Transverse colon (tissue), 4 donors: ENCODE measurements around the gene DOCK9. TPM values are rescaled to one million over a fixed set of nuclear protein-coding genes. Genes with fewer than 3 reads are reported as not detected.

Source experiments
- DNase-seq: peaks from one replicate; pipeline ENCODE4 v3.0.0-alpha.2; 2019
- H3K27ac ChIP-seq, 4 donors: fragments of 200-600 bp; sonication (generic); 2 replicates each; pipeline ENCODE4 v1.5.1; 2016 to 2018; ENCODE audit warnings: inconsistent platforms in 4 of 4
- H3K27me3 ChIP-seq: fragments of 200-600 bp; sonication (generic); 2 replicates; pipeline ENCODE4 v1.5.1; 2017; ENCODE audit warnings: inconsistent platforms
- H3K36me3 ChIP-seq, 4 donors: fragments of 200-600 bp; sonication (generic); 2 replicates each; pipeline ENCODE4 v1.5.1; 2017 to 2019; ENCODE audit warnings: inconsistent platforms in 4 of 4
- H3K4me1 ChIP-seq, 4 donors: fragments of 200-600 bp; sonication (generic); 2 replicates each; pipeline ENCODE4 v1.5.1; 2017 to 2020; ENCODE audit warnings: inconsistent platforms in 4 of 4
- H3K4me3 ChIP-seq, 4 donors: fragments of 200-600 bp; sonication (generic); 1 replicate in 1 of 4; 2 replicates in 3 of 4; pipeline versions ENCODE4 v1.5.1 to v1.6.1; 2017 to 2019; ENCODE audit warnings: inconsistent platforms in 4 of 4
- H3K9me3 ChIP-seq, 2 donors: fragments of 200-600 bp; sonication (generic); 2 replicates each; pipeline ENCODE4 v1.5.1; 2017 to 2019; ENCODE audit warnings: inconsistent platforms in 2 of 2
- EP300 ChIP-seq: sonication (generic); formaldehyde crosslinking; IDR thresholded peaks from one replicate; pipeline ENCODE4 v1.6.1; 2017; ENCODE audit warnings: antibody characterized with exemption, low read depth
- POLR2A ChIP-seq: fragments of 450-650 bp; IDR thresholded peaks from one replicate; pipeline ENCODE4 v1.6.1; 2016; ENCODE audit warnings: antibody characterized with exemption, mild to moderate bottlenecking, moderate library complexity
- POLR2AphosphoS5 ChIP-seq, 3 donors: sonication (generic); formaldehyde crosslinking; IDR thresholded peaks; one replicate each; pipeline ENCODE4 v1.6.1; 2016; ENCODE audit warnings: antibody characterized with exemption in 3 of 3
- WGBS, 2 donors: methylation state at CpG; one replicate each; pipeline ENCODE4 v1.1.5; 2018; ENCODE audit warnings: low coverage in 1 of 2; 5-methylcytosine and 5-hydroxymethylcytosine counted together
- in situ Hi-C, 4 donors: fragments of 200-750 bp; cut with MboI; loops; one replicate each; pipeline versions ENCODE4 v1.15.0 to v1.15.1; 2017; ENCODE audit warnings: low sequenced_read_pairs in 3 of 4, low pct_ligation_motif_present in 1 of 4, low pct_unique_long_range_greater_than_20kb in 1 of 4
- intact Hi-C: fragments of 100-400 bp; cut with DNase I; formaldehyde crosslinking; loops from one replicate; pipeline ENCODE4 v1.15.1; 2023; ENCODE audit warnings: low total_unique reads
- total RNA-seq, 4 donors: library from RNA; depleted of rRNA; stranded (reverse); fragments of >200 nt; gene quantifications; one replicate each; pipeline ENCODE4 v1.1.0, GENCODE V29; 2016
- TF ChIP-seq, protein P1 (sequence below), 5 experiments: fragments of 200-600 bp in 3 of 5; fragments of 450-650 bp in 2 of 5; sonication (generic) in 3 of 5; IDR thresholded peaks; 1 replicate in 2 of 5; 2 replicates in 3 of 5; pipeline ENCODE4 v1.5.1; 2016 to 2017; ENCODE audit warnings: antibody characterized with exemption in 5 of 5, inconsistent platforms in 3 of 5, mild to moderate bottlenecking in 2 of 5, moderate library complexity in 1 of 5

The DOCK9 gene
- total RNA-seq, 4 donors from 2014 or later: 44.5 to 120 (median 71.4) TPM

DNA sequence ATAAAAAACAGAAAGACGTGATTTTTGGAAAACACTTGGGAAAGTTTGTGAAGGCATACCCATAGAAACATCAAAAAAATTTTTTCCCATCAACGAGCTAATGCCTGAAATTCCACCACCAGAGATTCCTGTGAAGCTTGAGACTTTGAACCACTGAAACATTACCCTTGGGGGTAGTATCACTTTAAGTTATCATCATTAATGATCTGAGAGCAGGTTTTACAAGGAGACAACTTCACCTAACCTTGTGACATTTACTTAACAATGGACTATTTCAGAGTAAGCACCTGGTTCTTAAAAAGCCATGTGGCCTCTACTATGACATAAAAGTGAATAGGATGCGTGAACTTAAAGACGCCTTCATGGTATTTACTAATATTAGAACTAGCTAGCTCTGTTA lies 51.9 kb downstream of the DOCK9 start:
- TF ChIP-seq POLR2A: no peak
- TF ChIP-seq, protein P1, sequence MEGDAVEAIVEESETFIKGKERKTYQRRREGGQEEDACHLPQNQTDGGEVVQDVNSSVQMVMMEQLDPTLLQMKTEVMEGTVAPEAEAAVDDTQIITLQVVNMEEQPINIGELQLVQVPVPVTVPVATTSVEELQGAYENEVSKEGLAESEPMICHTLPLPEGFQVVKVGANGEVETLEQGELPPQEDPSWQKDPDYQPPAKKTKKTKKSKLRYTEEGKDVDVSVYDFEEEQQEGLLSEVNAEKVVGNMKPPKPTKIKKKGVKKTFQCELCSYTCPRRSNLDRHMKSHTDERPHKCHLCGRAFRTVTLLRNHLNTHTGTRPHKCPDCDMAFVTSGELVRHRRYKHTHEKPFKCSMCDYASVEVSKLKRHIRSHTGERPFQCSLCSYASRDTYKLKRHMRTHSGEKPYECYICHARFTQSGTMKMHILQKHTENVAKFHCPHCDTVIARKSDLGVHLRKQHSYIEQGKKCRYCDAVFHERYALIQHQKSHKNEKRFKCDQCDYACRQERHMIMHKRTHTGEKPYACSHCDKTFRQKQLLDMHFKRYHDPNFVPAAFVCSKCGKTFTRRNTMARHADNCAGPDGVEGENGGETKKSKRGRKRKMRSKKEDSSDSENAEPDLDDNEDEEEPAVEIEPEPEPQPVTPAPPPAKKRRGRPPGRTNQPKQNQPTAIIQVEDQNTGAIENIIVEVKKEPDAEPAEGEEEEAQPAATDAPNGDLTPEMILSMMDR (IDR thresholded peaks at IDR 0.05): no peak
- no peak for TF ChIP-seq EP300
- no peak for TF ChIP-seq POLR2AphosphoS5 (IDR thresholded peaks at IDR 0.05)
- H3K27me3 ChIP-seq: no peaks in the 10 kb centered on the region
- H3K27ac ChIP-seq: no peak overlapping the region
- intact Hi-C loops (no loop called here), in situ Hi-C loops (no loop called here)
- no peak for DNase-seq
- H3K4me3 ChIP-seq: no peak overlapping the region
- no peaks in the 10 kb centered on the region for H3K4me1 ChIP-seq
- 79 to 81% methylated on average over 4 of the region's 4 CpGs for WGBS, 2 donors
- H3K9me3 ChIP-seq: no peaks in the 10 kb centered on the region
- peaks cover 0 to 1% (median 0%) of the 10 kb centered on the region in 4 donors for H3K36me3 ChIP-seq

DNA sequence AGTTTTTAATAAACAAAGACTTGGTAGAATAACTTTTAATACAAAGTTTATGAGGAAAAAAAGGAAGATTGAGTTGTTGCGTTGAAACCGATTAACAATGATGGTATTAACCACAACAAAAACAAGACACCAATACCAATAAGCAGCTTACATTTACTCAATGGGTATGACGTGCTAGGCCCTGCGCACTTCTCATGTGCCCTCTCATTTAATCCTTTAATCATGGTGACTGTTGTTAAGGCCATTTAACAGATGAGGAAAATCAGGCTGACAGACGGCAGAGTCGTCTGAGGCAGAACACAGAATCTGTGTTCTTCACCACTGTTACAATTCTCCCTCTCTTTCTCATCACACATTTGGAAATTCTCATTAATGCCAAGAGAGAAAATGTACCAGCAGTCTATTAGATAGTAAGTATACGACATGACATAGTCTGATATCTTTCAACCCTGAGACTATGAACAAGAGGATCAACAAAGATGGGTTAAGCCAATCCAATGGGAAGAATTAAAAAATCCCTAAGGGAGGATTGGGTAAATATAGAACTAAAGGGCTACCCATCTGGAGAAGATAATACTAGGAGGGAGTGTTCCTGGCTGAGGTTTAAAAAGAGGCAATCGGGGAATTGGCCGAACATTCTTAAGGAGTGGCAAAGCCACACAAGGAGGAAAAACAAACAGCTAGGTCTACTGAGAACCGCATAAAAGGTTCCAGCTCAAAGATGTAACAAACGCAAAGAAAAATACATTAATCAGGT lies 54.0 kb downstream of the DOCK9 start:
- in situ Hi-C loops (no loop called here), intact Hi-C loops (no loop called here)
- Histone ChIP-seq H3K36me3 (peaks cover 0 to 2% (median 0%) of the 10 kb centered on the region in 4 donors), H3K27me3 (no peaks in the 10 kb centered on the region), H3K4me1 (no peaks in the 10 kb centered on the region), H3K9me3 (no peaks in the 10 kb centered on the region), H3K27ac (no peak overlapping the region), H3K4me3 (no peak overlapping the region)
- WGBS, 2 donors: 80 to 87% methylated on average over 11 of the region's 11 CpGs
- TF ChIP-seq POLR2AphosphoS5 (IDR thresholded peaks at IDR 0.05) (no peak), POLR2A (no peak), EP300 (no peak)
- TF ChIP-seq, protein P1 (IDR thresholded peaks at IDR 0.05): no peak
- DNase-seq: no peak

DNA sequence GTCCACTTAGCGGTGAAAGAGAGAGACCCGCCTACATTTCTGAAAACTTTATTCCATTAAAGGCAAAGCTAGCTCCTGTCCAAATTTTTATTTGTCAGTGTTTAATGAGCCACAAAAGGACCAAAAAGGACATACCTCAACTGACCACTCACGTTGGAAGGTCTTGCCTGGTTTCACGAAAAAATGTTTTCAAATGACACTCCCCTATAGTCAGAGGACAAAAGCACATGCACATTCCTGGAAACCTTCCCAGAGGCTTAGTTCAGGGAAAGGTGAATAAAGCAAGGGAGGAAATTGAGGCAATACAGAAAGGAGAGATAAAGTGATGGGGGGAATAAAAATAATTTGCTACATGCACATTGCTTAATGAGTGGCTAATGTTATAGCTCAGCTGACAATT lies 55.6 kb downstream of the DOCK9 start:
- in situ Hi-C loops: no loop called here
- intact Hi-C loops: no loop called here
- no peak for TF ChIP-seq POLR2A
- TF ChIP-seq, protein P1 (IDR thresholded peaks at IDR 0.05): no peak
- no peak for TF ChIP-seq POLR2AphosphoS5 (IDR thresholded peaks at IDR 0.05)
- no peak for TF ChIP-seq EP300
- 92 to 93% methylated on average over 2 to 4 of the region's 4 CpGs for WGBS, 2 donors
- peaks cover 0 to 2% (median 0%) of the 10 kb centered on the region in 4 donors for H3K36me3 ChIP-seq
- H3K4me3 ChIP-seq: no peak overlapping the region
- H3K27ac ChIP-seq: no peak overlapping the region
- H3K9me3 ChIP-seq: no peaks in the 10 kb centered on the region
- H3K4me1 ChIP-seq: no peaks in the 10 kb centered on the region
- no peaks in the 10 kb centered on the region for H3K27me3 ChIP-seq
- no peak for DNase-seq

DNA sequence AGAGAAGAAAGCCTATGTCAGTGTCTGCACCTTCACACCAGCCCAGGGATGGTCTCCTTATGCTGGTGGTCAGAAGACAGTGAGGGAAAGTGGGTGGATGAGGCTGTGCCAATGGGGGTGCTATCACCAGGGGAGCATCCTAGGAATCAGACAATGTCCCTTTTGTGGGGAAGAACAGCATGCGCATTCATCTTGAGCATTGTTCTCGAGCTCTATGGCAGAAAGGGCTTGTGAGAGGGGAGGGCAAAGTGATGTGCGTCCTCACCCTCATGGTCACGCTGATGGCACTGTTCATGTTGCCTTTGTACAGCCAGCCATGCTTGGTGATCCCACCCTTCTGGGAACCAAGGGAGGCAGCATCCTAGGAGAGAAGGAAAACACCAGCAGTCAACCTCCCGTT lies 56.1 kb downstream of the DOCK9 start:
- no peaks in the 10 kb centered on the region for H3K27me3 ChIP-seq
- no peak for TF ChIP-seq POLR2A
- TF ChIP-seq, protein P1 (IDR thresholded peaks at IDR 0.05): no peak
- no peak for TF ChIP-seq EP300
- no peak for TF ChIP-seq POLR2AphosphoS5 (IDR thresholded peaks at IDR 0.05)
- H3K4me3 ChIP-seq: no peak overlapping the region
- in situ Hi-C loops: no loop called here
- no peaks in the 10 kb centered on the region for H3K4me1 ChIP-seq
- intact Hi-C loops: no loop called here
- H3K36me3 ChIP-seq: peaks cover 0 to 2% (median 0%) of the 10 kb centered on the region in 4 donors
- H3K27ac ChIP-seq: no peak overlapping the region
- no peaks in the 10 kb centered on the region for H3K9me3 ChIP-seq
- 98% methylated on average over 5 of the region's 5 CpGs; no CpG with 5 or more reads in 1 of the 2 donors for WGBS, 2 donors
- no peak for DNase-seq
